ENCODE measurements around the gene TSPAN18.

Gene TSPAN18

GRCh38 chr11:44777209-44778194 lies 50.7 kb downstream of the TSPAN18 start:
- no peak for DNase-seq (ENCODE audit: low spot score)

DNA sequence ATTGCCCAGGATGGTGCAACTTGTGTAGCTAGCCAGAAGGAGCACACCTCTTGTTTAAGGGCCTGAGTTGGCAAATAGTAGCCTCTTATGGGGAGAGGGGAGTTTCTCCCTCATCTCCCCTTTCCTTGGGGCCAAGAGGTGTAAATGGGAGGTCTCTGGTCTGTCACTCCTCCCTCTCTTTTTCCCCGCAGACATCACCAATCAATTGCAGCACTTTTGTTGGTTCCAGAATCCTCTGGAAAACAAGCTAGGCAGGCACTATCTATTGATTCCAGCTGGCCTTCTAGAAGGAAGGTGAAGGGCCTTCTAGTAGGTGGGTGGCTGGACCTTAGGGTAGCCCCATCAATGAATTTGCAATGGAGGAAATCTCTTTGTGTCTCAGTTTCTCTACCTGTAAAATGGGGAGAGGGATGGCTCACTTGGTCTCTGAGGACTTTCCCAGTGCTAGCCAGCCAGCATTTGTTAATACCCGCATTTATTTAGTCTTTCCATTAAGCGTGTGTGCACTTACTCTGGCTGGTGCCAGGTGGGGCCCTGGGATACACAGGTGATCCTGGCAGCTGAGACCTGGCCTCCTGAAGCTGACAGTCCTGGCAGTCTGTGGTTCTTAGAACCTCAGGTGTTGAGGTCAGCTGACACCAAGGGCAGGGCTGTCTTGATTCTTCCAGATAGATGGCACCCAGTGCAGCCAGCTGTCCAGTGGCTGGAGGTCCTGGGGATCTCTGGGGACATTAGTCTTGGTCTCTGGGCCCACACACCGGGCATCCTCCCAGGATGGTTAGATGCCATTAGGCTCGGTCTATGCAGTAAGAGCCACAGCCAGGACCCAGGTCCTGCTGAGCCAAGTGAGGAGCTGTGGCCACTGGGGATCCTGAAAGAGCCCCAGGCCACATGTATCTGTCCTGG lies 51.7 kb downstream of the TSPAN18 start:
- no peak for DNase-seq (ENCODE audit: low spot score)

- DNase-seq (ENCODE audit: low spot score) = no peak
Observed at GRCh38 chr11:44779736-44780520, 53.2 kb downstream of the TSPAN18 start.

DNA sequence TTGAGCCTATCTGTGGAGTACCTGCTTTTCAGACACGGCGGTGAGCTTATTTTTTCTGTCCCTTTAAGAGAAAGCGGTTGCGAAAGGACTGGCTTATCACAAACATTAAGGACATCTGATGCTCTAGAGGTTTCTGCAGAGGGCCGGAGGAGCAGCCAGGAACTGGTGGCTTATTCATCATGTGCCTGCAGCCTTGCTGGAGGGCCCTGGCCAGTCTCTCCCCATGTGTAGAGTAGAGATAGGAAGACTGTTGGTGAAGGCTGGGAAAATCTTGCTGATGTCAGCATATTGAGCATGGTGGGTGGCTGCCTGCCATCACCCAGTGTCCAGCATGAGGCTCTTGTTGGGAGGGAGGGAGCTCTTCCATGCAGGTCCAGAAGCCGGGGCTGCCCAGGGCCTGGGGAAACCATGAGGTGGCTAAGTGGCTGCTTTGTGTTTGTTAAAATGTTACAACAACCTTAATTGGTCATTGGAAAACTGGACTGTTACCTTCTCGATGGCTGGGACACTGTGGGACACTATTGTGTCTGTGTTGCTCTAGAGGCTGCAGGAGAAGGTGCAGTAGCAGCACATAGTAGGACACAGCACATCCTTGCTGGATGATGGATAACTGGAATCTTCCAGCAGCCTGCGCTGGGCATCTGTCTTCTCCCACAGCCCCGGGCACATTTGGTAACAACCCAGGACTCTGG lies 54.3 kb downstream of the TSPAN18 start:
- no peak for DNase-seq (ENCODE audit: low spot score)

GRCh38 chr11:44781655-44782054 lies 54.9 kb downstream of the TSPAN18 start:
- DNase-seq (ENCODE audit: low spot score) = no peak

DNA sequence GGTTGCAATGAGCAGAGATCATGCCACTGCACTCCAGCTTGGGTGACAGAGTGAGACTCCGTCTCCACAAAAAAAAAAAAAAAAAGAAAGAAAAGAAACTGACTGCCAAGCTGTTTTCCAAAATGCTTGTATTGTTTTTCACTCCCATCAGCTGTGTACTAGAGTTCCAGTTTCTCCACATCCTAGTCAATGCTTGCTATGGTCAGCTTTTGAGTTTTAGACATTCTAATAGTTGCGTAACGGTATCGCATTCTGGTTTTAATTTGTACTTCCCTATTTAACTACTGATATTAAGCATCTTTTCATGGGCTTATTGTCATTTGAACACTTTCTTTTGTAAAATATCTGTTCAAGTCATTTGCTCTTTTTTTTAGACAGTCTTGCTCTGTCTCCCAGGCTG lies 55.7 kb downstream of the TSPAN18 start:
- no peak for DNase-seq (ENCODE audit: low spot score)

- no peak for DNase-seq (ENCODE audit: low spot score)
Observed at GRCh38 chr11:44784436-44784760, 57.6 kb downstream of the TSPAN18 start.

- DNase-seq (ENCODE audit: low spot score) = no peak
Observed at GRCh38 chr11:44784851-44785250, 58.1 kb downstream of the TSPAN18 start.

- DNase-seq (ENCODE audit: low spot score) = no peak
Observed at GRCh38 chr11:44785856-44786607, 59.3 kb downstream of the TSPAN18 start.

DNA sequence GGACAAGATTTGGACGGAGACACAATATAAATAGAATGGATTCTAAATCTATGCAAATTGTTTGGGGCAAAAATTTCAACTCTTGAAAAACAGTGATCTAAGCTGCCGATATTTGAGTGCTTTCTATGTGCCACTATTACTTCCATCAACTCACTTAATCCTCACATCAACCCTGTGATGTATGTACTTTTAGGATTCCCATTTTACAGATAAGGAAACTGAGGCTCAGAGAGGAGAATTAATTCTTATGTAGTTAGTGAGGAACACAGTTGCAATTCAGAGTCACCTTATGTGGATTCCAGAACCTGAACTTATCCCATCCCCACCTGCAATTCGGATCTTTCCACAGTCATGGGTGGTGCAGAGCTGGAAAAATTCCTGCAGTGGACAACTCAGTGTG lies 60.3 kb downstream of the TSPAN18 start:
- DNase-seq (ENCODE audit: low spot score) = no peak

GRCh38 chr11:44787981-44788380 lies 61.2 kb downstream of the TSPAN18 start:
- DNase-seq (ENCODE audit: low spot score) = no peak

GRCh38 chr11:44788536-44789261 lies 61.9 kb downstream of the TSPAN18 start:
- DNase-seq (ENCODE audit: low spot score) = no peak

GRCh38 chr11:44789496-44789895 lies 62.7 kb downstream of the TSPAN18 start:
- no peak for DNase-seq (ENCODE audit: low spot score)

DNA sequence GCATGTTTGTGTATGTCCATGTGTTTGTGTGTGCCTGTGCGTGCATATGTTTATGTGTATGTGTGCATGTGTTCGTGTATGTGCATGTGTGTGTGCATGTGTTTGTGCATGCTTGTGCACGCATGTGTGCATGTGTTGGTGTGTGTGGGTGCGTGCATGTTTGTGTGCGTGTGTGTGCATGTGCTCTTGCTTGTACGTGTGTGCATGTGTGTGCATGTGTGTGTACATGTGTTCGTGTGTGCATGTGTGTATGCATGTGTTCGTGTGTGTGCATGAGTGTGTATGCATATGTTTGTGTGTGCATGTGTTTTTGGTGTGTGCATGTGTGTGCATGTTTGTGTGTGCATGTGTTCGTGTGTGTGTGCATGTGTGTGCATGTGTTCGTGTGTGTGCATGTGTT lies 63.4 kb downstream of the TSPAN18 start:
- DNase-seq (ENCODE audit: low spot score) = no peak

- no peak for DNase-seq (ENCODE audit: low spot score)
Observed at GRCh38 chr11:44791316-44791925, 64.7 kb downstream of the TSPAN18 start.

DNA sequence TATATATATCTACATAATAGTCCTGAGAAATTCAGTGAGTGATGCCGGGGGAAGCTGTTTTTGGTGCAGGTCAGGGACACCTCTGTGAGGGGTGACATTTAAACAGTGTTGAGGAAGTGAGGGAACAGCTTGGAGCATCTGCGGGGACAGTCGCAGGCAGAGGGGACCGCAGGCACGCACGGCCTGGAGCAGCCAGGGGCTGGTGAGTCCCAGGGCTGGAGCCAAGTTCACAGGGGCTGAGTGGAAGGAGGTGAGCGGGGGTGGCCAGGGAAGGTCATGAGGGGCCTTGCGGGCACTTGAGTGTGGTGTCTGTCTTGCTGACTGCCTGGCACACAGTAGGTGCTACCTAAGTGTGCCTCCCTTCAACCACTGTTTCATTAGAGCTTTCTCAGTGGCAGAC lies 65.4 kb downstream of the TSPAN18 start:
- DNase-seq (ENCODE audit: low spot score) = no peak

- DNase-seq (ENCODE audit: low spot score) = no peak
Observed at GRCh38 chr11:44793350-44794090, 66.8 kb downstream of the TSPAN18 start.

DNA sequence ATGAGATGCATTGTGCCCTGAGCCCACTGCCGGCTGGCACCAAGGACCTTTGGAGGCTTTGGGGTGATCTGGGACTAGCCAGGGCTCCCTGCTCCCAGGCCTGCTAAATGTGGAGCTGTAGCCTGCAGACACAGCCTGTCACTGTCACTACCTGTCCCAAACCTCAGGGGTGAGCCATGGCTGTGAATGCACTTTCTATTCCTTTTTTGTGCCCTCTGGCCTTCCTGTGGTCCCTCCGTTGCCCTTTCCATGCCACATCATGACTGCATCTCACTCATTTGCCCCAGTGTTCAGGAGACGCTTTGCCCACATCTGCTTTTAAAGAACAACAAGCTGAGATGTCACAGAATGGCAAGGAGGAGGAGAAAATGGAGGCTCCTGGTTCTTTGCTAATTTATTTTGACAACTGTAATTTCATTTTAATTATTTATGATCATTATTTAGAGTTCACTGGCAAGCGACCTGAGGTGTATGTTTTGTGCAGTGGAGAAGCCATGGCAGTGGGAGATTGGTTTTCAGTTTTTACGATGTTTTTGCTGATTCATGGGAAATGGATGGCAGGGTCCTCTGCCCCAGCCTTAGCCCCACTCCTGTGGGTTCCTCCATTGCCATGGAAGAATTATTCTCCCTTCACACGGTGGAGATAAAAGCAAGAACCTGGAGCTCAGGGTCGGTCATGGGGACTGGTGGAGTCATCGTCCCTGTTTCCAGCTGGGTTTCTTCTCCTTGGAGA lies 69.2 kb downstream of the TSPAN18 start:
- no peak for DNase-seq (ENCODE audit: low spot score)

Measured in AG08396 (cell line).